ENCODE results near the gene ALKBH4.
"Not testable (repeated sequence)": the region's sequence is repeated elsewhere in the genome, so short reads cannot be mapped to it uniquely, and the experiment has no call there.

Gene ALKBH4, protein sequence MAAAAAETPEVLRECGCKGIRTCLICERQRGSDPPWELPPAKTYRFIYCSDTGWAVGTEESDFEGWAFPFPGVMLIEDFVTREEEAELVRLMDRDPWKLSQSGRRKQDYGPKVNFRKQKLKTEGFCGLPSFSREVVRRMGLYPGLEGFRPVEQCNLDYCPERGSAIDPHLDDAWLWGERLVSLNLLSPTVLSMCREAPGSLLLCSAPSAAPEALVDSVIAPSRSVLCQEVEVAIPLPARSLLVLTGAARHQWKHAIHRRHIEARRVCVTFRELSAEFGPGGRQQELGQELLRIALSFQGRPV

DNA sequence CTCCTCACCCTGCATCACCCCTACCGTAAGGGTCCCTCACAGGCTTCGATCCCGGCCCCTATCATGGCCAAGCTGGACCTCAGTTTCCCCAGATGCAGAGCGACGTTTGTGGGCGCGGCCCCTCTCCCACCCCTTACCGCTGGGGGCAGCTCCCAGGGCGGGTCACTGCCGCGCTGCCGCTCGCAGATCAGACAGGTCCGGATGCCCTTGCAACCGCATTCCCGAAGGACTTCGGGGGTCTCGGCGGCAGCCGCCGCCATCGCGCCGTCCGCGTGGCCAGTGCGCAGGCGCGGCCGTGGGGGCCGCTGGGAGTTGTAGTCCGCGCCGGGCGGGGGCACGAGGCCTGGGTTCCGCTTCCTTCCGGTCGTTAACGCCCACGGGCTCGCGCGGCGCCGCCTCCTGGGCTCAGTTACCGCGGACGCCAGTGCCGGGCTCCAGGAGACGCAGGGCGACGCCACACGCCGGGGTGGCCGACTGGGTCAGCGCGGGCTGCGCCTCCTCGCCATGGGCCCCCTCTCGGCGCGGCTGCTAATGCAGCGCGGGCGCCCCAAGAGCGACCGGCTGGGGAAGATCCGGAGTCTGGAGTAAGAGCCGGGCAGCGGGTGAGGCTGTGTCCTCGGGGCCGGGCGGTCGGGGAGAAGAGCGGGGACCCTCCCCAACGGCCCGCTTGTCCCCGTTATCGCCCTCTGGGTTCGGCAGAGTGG is at the start of gene ALKBH4, which contains the start of gene LRWD1:
Gene ALKBH4, minus strand, starts transcription at position 287 of the 704 bp plus-strand sequence. Its CDS starts 27 bp downstream, at position 260.
Gene LRWD1, plus strand, starts transcription at position 408 of the 704 bp plus-strand sequence. Its CDS starts 97 bp downstream, at position 505.
- peak; percentile 83 to 94 (median 89) for DNase-seq

DNA sequence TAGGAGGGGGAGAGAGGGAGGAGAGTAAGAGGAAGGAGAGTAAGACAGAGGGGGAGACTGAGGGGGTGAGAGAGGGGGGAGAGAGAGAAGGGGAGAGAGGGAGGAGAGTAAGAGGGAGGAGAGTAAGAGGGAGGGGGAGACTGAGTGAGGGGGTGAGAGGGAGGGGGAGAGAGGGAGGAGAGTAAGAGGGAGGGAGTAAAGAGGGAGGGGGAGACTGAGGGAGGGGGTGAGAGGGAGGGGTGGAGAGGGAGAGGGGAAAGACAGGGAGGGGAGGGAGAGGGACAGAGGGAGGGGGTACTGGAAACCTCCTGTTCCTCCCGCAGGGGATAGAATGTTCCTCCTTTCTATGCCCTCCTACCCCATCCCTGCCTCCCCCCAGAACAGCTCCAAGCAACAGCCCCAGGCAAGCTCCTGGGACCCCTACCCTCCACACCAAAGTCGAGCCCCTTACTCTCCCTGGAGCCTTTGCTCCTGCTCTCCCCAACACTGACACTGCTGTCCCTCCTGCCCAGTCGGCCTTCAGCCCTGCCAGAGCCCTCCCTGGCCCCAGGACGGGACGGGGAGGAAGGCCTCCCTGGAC is 48.1 kb upstream of the ALKBH4 start:
- DNase-seq, result not testable (repeated sequence)

DNA sequence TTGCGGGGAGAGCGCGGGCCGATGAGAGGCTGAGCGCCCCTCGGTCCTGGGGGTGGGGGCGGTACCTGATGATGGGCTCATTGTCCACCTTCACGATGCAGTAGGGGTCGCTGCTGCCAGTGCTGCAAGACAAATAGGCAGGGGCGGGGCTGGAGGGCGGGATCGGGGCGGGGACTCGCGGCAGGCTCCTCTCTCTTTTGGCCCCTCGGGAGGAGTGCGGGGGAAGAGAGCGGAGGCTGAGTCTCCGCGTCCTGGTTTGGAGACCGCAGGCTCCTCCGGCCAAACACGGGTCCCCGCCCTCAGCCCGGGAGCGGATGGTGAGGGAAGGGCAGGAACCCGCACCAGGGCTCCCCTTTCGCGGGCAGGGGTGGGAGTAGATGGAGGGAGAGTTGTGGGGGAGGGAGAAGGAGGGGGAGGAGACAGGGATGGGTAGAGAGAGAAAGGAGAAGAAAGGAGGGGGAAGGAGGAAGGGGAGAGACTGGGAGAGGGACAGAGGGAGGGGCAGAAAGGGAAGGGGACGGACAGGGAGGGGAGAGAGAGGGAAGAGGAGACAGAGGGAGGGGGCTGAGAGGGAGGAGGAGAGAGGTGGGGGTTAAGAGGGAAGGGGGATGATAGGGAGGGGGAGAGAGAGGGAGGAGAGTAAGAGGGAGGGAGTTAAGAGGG is 47.3 kb upstream of the ALKBH4 start:
- not testable (repeated sequence) for DNase-seq

DNA sequence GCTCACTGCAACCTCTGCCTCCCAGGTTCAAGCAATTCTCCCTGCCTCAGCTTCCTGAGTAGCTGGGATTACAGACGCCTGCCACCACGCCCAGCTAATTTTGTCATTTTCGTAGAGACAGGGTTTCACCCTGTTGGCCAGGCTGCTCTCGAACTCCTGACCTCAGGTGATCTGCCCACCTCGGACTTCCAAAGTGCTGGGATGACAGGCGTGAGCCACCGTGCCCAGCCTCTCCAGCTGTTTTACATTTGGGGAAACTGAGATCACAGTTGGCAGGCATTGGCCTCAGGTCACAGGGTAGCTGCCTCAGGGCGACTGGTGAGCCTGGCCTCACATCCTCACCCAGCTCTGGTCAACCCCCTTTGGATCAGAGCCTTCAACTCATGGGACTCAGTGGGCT is 45.9 kb upstream of the ALKBH4 start:
- not testable (repeated sequence) for DNase-seq

DNA sequence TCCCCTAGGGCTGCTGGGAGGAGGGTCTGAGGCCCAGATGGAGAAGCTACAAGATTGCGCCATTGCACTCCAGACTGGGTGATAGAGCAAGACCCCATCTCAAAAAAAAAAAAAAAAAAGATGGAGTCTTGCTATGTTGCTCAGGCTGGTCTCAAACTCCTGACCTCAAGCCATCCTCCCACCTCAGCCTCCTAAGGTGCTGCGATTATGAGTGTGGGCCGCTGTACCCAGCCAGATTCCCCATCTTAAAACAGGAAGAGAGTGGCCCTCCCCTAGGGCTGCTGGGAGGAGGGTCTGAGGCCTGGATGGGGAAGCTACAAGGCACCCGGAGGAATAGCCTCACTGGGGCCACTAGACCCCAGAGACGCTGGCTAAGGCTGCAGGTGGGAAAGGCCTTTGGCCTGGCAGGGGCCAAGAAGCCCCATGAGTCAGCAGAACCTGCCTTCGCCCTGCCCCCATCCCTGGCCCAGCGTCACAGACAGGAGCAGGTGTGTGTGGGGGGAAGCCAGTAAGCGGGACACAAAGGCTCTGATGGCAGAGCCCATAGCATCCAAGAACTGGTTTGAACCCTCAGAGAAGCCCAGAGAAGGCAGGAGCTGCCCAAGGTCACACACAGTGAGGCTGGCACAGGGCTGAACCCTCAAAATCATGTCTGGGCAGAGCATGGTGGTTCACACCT is 42.9 kb upstream of the ALKBH4 start:
- not testable (repeated sequence) for DNase-seq

DNA sequence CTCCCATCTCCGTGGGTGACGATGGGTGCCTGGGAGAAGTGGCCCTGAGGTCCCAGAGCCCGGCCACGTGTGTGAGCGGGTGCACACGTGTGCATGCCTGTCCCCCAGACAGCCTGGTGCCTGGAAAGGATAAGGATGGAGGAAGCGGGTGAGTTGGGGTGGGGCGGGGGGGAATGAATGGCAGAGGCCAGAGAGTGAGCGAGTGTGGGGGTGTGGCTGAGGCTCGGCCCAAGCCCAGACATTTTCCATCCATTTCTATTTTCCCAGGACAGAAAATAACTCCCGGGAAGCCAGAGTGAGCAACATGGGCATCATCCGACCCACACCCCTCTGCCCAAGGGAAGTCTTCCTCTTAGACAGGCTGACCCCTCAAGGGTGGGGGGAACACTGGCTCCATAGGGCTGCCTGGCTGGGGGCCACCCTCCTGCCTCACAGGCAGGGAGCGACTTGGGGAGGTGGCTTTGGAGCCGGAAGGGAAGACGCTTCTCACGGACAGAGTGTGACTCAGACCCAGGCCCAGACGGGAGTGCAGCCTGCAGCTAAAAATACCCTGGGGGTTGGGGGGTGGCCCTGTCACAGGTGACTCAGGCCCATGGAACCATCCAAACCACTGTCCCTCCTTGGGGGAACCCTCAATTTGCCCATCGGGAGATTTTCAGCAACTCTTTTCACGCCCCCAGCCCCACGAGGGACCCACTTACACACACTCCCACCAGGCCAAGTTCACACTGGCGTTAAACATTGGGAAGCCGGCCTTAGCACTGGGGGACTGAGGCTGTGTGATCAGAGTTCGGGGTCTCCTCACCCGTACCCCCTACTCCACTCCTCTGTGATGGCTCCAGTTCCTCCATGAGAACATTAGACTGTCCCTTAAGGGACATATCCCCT is 40.9 kb upstream of the ALKBH4 start:
- DNase-seq, result not testable (repeated sequence)

DNA sequence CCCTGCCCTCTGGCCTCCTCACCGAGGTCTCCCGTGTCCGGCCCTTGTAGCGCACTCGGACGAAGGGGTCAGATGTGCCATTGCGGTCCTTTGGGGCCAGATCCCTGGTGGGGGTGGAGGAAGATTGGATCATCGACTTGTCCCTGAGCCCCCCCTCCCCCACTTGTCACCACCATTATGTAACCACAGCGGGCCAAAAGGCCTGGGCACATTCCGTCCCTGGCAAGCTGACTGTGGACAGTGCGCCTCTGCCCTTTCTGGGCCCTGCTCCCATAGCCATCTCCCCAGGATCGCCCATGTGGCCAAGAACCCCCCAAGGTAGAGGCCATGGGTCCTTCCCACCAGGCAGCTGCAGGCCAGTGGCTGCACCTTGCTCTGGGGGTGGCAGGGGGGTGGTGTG is 38.5 kb upstream of the ALKBH4 start:
- DNase-seq, result not testable (repeated sequence)

DNA sequence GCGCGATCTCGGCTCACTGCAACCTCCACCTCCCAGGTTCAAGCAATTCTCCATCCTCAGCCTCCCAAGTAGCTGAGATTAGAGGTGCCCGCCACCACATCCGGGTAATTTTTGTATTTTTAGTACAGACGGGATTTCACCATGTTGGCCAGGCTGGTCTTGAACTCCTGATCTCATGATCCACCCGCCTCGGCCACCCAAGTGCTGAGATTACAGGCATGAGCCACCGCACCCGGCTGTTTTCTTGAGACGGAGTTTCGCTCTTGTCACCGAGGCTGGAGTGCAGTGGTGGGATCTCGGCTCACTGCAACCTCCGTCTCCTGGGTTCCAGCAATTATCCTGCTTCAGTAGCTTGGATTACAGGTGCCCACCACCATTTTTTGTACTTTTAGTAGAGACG is 33.7 kb upstream of the ALKBH4 start:
- DNase-seq, result not testable (repeated sequence)

DNA sequence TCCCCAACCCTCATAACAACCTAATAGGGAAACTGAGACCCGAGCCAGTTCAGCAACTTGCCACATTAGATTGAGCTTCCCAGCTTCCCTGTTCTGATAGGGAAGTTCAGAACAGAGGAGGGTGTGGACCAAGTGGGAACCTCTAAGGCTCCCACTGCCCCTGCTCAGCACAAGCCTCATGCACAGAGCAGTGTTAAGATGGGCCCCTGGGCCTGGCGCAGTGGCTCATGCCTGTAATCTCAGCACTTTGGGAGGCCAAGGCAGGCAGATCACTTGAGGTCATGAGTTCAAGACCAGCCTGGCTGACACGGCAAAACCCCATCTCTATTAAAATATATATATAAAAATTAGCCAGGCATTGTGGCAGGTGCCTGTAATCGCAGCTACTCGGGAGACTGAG is 32.6 kb upstream of the ALKBH4 start:
- not testable (repeated sequence) for DNase-seq

DNA sequence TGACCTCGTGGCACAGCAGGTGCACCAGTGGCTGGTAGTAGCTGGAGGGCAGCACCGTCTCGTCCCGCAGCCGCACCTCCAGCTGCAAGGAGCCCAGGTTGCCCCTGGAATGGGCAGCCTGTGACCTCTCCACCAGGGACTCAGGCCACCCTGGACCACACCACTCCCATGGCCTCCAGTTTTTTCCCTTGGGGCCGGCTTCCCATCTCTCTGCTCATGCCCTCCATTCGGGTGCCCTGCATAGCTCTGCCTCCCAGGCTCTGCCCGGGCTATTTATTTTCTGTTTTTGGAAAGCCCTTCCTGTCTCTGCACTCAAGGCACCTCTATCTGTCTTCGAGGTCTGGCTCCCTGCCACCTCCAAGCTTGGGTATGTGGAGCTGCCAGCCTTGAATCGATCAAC is 32.2 kb upstream of the ALKBH4 start:
- DNase-seq, result not testable (repeated sequence)

DNA sequence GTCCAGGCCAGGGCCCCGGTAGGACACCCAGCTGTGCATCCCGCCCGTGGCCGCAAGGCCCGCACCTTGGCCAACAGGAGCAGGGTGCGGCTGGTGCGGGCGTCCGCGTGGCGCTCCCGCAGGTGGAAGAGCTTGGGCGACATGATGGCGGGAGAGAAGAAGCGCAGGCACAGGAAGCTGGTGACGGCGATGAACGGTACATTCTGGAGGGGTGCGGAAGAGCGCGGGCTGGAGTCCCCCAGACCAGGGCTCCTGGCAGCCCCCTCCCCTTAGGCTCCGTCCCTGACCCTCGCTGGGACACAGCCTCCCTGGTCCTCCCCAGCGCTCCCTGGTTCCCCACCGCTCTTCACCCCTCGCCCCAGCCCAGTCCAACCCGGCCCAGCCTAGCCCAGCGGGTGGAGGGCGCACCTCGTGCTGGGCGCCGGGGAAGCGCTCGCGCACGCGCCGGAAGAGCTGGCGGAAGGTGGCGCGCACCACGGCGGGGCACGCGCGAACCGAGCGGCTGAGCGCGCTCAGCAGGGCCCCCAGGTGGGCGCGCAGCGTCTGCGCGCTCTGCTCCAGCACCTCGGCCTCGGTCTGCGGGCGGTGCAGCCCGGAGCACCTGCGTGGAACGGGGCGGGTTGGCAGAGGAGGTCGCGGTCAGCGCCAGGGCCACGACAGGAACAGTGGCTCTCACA is 29.9 kb upstream of the ALKBH4 start:
- not testable (repeated sequence) for DNase-seq

DNA sequence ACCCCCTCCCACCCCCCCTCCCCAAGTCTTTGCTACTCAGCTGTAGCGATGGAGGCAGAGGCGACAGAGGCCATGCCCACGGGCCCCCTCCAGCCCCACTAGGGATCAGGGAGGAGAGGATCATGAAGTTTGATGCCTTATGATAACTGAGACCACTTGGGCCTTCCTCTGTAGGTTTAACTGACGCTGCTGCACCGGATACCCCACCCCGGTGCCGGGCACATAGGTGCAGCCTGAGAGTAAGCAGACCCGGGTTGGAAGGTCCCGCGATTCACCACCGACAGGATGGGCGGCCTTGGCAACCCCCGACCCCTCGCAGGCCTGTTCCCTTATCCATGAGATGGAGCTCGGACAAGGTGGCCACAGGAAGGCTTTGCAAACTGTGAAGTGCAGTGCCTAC is 29.4 kb upstream of the ALKBH4 start:
- not testable (repeated sequence) for DNase-seq

DNA sequence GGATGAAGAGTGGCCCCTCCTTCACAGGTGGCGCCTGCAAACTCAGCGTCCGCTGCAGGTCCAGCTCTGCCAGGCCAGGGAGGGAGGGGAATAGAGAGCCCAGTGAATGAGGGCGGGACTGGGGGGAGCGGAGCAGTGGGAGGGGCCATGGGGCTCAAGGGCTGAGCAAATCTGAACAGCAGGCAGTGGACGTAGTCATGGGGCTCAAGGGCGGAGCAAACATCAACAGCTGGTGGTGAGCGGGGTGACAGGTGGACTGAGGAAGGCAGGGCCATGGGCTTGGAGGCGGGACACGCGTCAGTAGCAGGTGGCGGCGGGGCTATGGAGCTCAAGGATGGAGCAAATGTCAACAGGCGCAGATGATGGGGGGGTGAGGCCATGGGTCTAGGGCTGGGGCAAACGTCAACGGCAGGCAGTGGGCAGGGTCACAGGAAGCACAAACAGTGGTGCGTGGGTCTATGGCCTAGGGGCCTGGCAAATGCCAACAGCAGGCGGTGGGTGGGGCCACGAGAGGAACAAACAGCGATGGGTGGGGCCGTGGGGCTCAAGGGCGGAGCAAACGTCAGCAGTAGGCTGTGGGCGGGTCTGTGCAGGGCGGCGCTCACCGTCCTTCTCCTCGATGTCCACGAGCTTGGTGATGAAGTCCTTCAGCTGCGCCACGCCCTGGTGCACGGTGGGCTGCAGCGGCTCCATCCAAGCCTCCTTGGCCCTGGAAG is 28.7 kb upstream of the ALKBH4 start:
- not testable (repeated sequence) for DNase-seq

DNA sequence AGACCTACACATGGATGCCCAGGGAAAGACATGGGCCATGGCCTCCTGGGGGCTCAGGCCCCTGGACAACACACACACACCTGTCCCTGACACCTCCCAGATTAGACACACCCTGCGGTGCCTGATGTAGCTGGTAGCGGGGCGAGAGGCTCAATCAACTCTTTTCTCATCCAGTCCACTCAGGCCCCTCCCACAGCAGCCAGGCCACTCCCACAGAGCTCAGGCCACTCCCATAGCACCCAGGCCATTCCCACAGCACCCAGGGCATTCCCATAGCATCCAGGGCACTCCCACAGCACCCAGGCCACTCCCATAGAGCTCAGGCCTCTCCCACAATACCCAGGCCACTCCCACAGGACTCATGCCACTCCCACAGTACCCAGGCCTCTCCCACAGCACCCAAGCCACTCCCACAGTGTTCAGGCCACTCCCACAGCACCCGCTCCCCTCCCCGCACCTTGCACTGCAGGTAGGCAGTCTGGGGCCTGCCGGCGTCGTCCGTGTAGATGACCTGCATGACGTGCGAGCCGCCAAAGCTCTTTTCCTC is 25.9 kb upstream of the ALKBH4 start:
- not testable (repeated sequence) for DNase-seq

DNA sequence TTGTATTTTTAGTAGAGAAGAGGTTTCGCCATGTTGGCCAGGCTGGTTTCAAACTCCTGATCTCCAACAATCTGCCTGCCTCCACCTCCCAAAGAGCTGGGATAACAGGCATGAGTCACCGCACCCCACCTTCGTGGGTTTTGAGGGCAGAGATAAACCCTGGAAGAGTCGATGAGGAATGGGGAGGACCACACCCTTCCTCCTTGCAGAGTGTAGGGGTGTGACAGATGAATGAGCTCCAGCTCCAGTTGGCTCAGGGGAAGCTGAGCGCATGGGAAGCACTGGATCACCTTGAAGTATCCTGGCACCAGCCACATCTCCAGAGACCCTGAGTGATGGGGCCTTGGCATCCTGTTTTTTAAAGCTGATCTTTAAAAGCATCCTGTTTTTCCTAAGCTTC is 19.7 kb upstream of the ALKBH4 start:
- DNase-seq, result not testable (repeated sequence)

DNA sequence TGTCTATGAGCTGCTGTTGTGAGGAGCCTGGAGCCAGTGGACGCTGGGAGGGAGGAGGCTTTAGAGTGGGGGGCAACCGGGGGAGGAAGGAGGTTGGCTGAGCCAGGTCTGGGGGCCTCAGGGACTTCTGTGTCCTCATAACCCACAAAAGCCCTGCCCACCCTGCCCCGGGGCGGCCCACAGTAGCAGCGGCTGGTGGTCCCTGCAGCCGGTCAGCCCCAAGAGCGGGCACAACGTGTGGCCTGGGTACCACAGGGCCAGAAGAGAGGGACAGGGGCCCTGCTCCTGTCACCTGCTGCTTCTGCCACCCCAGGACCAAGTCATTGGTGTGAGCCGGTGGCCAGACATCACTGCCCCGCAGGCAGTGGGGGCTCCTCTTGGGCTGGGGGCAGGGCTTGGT is 17.3 kb upstream of the ALKBH4 start:
- not testable (repeated sequence) for DNase-seq

DNA sequence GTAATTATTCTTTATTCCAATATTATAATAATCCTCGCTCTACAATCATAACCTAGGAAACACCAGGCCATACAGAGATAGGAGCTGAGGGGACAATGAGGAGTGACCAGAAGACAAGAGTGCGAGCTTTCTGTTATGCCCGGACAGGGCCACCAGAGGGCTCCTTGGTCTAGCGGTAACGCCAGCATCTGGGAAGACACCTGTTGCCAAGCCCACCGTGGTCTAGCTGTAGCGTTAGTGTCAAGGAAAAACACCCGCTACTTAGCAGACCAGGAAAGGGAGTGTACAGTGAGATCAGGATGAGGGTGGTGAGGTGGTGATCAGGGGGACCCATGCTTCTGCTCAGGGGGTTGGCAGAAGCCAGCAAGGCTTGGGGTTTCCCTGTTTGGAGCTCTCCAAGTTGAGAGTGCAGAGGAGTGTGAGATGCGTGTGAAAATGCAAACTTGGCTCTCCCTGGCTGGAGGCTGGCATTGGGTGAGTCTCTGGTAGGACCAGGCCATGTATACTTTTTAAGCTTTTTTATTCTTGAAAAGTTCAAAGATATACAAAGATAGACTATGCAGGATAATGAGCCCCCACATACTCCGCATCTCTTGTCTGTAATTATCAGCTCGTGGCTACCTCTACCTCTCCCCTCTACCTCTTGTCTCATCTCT is 15.4 kb upstream of the ALKBH4 start:
- not testable (repeated sequence) for DNase-seq

DNA sequence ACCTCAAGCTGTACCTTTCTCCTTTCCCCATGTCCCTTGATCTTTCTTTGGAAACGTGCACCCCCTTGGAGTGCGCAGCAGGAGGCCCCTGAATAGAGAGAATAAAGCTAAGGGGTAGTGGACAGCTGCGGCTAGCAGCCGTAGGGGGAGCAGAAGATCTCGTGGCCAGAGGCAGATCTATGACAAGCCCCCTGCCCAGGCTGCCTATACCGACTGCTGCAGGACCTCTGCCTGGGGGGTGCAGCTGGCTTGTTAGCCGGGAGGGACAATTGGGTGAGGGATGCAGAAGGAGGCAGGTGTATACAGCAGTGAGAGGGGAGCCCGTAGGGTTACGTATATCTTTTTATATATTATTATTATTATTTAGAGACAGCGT is 14.5 kb upstream of the ALKBH4 start:
- DNase-seq, result not testable (repeated sequence)

All from activated naive CD4-positive, alpha-beta T cell (primary cell).